Liver (tissue), 9 donors: ENCODE results near the gene HLCS. TPM values are rescaled to one million over a fixed set of nuclear protein-coding genes. Genes with fewer than 3 reads are reported as not detected.

Experiments used
- DNase-seq: peaks from one replicate; pipeline ENCODE4 v3.0.0-alpha.2; 2017; ENCODE audit warnings: low spot score
- H3K27ac ChIP-seq, 2 donors: one replicate each; pipeline ENCODE4 v1.7.0; 2013; ENCODE audit warnings: inconsistent platforms in 2 of 2, low read length in 2 of 2, control low read depth in 1 of 2, low read depth in 1 of 2, mild to moderate bottlenecking in 1 of 2
- H3K27me3 ChIP-seq, 4 donors: one replicate each; pipeline versions ENCODE4 v1.6.1 to v1.7.0; 2013; ENCODE audit warnings: low read length in 3 of 4, inconsistent platforms in 1 of 4, mild to moderate bottlenecking in 1 of 4, moderate library complexity in 1 of 4; ENCODE audit not compliant: control insufficient read depth in 4 of 4, insufficient read depth in 4 of 4
- H3K36me3 ChIP-seq, 4 donors: one replicate each; pipeline versions ENCODE4 v1.6.1 to v1.7.0; 2013; ENCODE audit warnings: low read length in 3 of 4, mild to moderate bottlenecking in 3 of 4, low read depth in 1 of 4, moderate library complexity in 1 of 4; ENCODE audit not compliant: control insufficient read depth in 4 of 4, insufficient read depth in 3 of 4
- H3K4me1 ChIP-seq, 4 donors: one replicate each; pipeline versions ENCODE4 v1.6.1 to v1.7.0; 2013; ENCODE audit warnings: low read length in 3 of 4, mild to moderate bottlenecking in 3 of 4, moderate library complexity in 1 of 4; ENCODE audit not compliant: control insufficient read depth in 4 of 4, insufficient read depth in 4 of 4
- H3K4me3 ChIP-seq, 3 donors: one replicate each; pipeline versions ENCODE4 v1.6.1 to v1.7.0; 2013; ENCODE audit warnings: low read length in 3 of 3, control low read depth in 1 of 3, low read depth in 1 of 3, mild to moderate bottlenecking in 1 of 3
- H3K9ac ChIP-seq, 2 donors: one replicate each; pipeline ENCODE4 v1.7.0; 2013; ENCODE audit warnings: low read length in 2 of 2, mild to moderate bottlenecking in 2 of 2, moderate library complexity in 2 of 2, control low read depth in 1 of 2, low read depth in 1 of 2
- H3K9me3 ChIP-seq, 4 donors: one replicate each; pipeline versions ENCODE4 v1.6.1 to v1.7.0; 2013; ENCODE audit warnings: low read length in 3 of 4; ENCODE audit not compliant: control insufficient read depth in 4 of 4
- ATF3 ChIP-seq: IDR thresholded peaks from 2 replicates; pipeline ENCODE4 v1.6.1; 2016; ENCODE audit warnings: antibody characterized with exemption
- EGR1 ChIP-seq, 2 donors: IDR thresholded peaks; 2 replicates each; pipeline ENCODE4 v1.6.1; 2016 to 2018; ENCODE audit warnings: antibody characterized with exemption in 2 of 2, low read depth in 2 of 2
- FOXA1 ChIP-seq: IDR thresholded peaks from 2 replicates; pipeline ENCODE4 v1.6.1; 2016; ENCODE audit warnings: antibody characterized with exemption
- GABPA ChIP-seq, 2 donors: IDR thresholded peaks in 1 of 2; conservative IDR thresholded peaks in 1 of 2; 2 replicates each; pipeline ENCODE4 v1.6.1; 2016; ENCODE audit warnings: antibody characterized with exemption in 2 of 2, mild to moderate bottlenecking in 1 of 2, moderate library complexity in 1 of 2
- HNF4A ChIP-seq, 2 donors: conservative IDR thresholded peaks; 2 replicates each; pipeline ENCODE4 v1.6.1; 2016; ENCODE audit warnings: antibody characterized with exemption in 2 of 2, mild to moderate bottlenecking in 2 of 2
- JUND ChIP-seq, 2 donors: IDR thresholded peaks; 2 replicates each; pipeline ENCODE4 v1.6.1; 2016; ENCODE audit warnings: antibody characterized with exemption in 2 of 2
- NR2F2 ChIP-seq: IDR thresholded peaks from 2 replicates; pipeline ENCODE4 v1.6.1; 2016; ENCODE audit warnings: antibody characterized with exemption
- RAD21 ChIP-seq, 2 donors: IDR thresholded peaks; 2 replicates each; pipeline ENCODE4 v1.6.1; 2016; ENCODE audit warnings: antibody characterized with exemption in 2 of 2, mild to moderate bottlenecking in 2 of 2
- RXRA ChIP-seq, 2 donors: IDR thresholded peaks; 2 replicates each; pipeline ENCODE4 v1.6.1; 2017 to 2018; ENCODE audit warnings: antibody characterized with exemption in 2 of 2, mild to moderate bottlenecking in 1 of 2
- TAF1 ChIP-seq: conservative IDR thresholded peaks from 2 replicates; pipeline ENCODE4 v1.6.1; 2016; ENCODE audit warnings: antibody characterized with exemption, mild to moderate bottlenecking
- WGBS: extraction: QIAGEN DNeasy Blood & Tissue Kit; methylation state at CpG from one replicate; pipeline ENCODE4 v1.1.7; 2013; 5-methylcytosine and 5-hydroxymethylcytosine counted together
- polyA plus RNA-seq, 2 donors: library from polyadenylated mRNA; stranded (reverse) in 1 of 2; unstranded in 1 of 2; fragments of 200-250 nt in 1 of 2; fragments of >200 nt in 1 of 2; fragmentation: Nextera tagmentation in 1 of 2; extraction: Ambion mirVana in 1 of 2; gene quantifications; one replicate each; pipeline versions ENCODE4 v1.2.1 to v1.2.3, GENCODE V29; 2013 to 2015
- total RNA-seq, 2 donors: library from RNA; depleted of rRNA; stranded (reverse); fragments of >200 nt; gene quantifications; one replicate each; pipeline ENCODE4 v1.2.3, GENCODE V29; 2014
- TF ChIP-seq, protein P1 (sequence below): IDR thresholded peaks from 2 replicates; pipeline ENCODE4 v1.6.1; 2016; ENCODE audit warnings: antibody characterized with exemption
- TF ChIP-seq, protein P2 (sequence below): IDR thresholded peaks from 2 replicates; pipeline ENCODE4 v1.6.1; 2016; ENCODE audit warnings: antibody characterized with exemption
- TF ChIP-seq, protein P3 (sequence below): fragments of 150-350 bp; IDR thresholded peaks from 2 replicates; pipeline ENCODE4 v1.5.1; 2017; ENCODE audit warnings: improper control_type of control experiment, low read depth, low read length; ENCODE audit not compliant: missing input control
- donor health status: healthy.
- donor health status: healthy.
- donor health status: healthy.
- donor health status: healthy.
- donor health status: healthy.

Gene HLCS
- total and polyA plus RNA-seq, 4 donors = 6.6 to 22.5 (median 8.3) TPM

- Histone ChIP-seq H3K27ac (no peak overlapping the region), H3K4me1 (peaks cover 11 to 35% (median 22%) of the 10 kb centered on the region in 4 donors), H3K4me3 (no peak overlapping the region), H3K9me3 (no peaks in the 10 kb centered on the region), H3K27me3 (peaks cover 13 to 38% (median 21%) of the 10 kb centered on the region in 4 donors), H3K9ac (no peak overlapping the region), H3K36me3 (no peaks in the 10 kb centered on the region)
- no peak for DNase-seq
- 7% methylated on average over 39 of the region's 39 CpGs for WGBS
- TF ChIP-seq NR2F2 (no peak), RXRA (IDR thresholded peaks at IDR 0.05) (no peak), ATF3 (no peak), JUND (IDR thresholded peaks at IDR 0.05) (no peak), FOXA1 (no peak), GABPA (IDR thresholded peaks at IDR 0.05 in 1 of 2, conservative IDR thresholded peaks at IDR 0.05 in 1 of 2) (no peak), TAF1 (no peak), EGR1 (IDR thresholded peaks at IDR 0.05; ENCODE audit: low read depth in 2 of 2) (no peak), HNF4A (conservative IDR thresholded peaks at IDR 0.05) (no peak)
- TF ChIP-seq, protein P1, sequence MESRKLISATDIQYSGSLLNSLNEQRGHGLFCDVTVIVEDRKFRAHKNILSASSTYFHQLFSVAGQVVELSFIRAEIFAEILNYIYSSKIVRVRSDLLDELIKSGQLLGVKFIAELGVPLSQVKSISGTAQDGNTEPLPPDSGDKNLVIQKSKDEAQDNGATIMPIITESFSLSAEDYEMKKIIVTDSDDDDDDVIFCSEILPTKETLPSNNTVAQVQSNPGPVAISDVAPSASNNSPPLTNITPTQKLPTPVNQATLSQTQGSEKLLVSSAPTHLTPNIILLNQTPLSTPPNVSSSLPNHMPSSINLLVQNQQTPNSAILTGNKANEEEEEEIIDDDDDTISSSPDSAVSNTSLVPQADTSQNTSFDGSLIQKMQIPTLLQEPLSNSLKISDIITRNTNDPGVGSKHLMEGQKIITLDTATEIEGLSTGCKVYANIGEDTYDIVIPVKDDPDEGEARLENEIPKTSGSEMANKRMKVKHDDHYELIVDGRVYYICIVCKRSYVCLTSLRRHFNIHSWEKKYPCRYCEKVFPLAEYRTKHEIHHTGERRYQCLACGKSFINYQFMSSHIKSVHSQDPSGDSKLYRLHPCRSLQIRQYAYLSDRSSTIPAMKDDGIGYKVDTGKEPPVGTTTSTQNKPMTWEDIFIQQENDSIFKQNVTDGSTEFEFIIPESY = no peak
- TF ChIP-seq, protein P2, sequence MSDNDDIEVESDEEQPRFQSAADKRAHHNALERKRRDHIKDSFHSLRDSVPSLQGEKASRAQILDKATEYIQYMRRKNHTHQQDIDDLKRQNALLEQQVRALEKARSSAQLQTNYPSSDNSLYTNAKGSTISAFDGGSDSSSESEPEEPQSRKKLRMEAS = no peak
- TF ChIP-seq, protein P3, sequence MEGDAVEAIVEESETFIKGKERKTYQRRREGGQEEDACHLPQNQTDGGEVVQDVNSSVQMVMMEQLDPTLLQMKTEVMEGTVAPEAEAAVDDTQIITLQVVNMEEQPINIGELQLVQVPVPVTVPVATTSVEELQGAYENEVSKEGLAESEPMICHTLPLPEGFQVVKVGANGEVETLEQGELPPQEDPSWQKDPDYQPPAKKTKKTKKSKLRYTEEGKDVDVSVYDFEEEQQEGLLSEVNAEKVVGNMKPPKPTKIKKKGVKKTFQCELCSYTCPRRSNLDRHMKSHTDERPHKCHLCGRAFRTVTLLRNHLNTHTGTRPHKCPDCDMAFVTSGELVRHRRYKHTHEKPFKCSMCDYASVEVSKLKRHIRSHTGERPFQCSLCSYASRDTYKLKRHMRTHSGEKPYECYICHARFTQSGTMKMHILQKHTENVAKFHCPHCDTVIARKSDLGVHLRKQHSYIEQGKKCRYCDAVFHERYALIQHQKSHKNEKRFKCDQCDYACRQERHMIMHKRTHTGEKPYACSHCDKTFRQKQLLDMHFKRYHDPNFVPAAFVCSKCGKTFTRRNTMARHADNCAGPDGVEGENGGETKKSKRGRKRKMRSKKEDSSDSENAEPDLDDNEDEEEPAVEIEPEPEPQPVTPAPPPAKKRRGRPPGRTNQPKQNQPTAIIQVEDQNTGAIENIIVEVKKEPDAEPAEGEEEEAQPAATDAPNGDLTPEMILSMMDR = no peak
Observed at GRCh38 chr21:36704958-36705678, 261.4 kb downstream of the HLCS start.

- H3K4me1 ChIP-seq = peaks cover 16 to 40% (median 23%) of the 10 kb centered on the region in 4 donors
- WGBS = 7% methylated on average over 49 of the region's 49 CpGs
- H3K36me3 ChIP-seq = no peaks in the 10 kb centered on the region
- H3K9ac ChIP-seq = no peak overlapping the region
- no peak for DNase-seq
- peaks cover 13 to 35% (median 21%) of the 10 kb centered on the region in 4 donors for H3K27me3 ChIP-seq
- TF ChIP-seq RAD21 (IDR thresholded peaks at IDR 0.05) = no peak
- no peak overlapping the region for H3K4me3 ChIP-seq
- no peak overlapping the region for H3K27ac ChIP-seq
- H3K9me3 ChIP-seq = no peaks in the 10 kb centered on the region
Observed at GRCh38 chr21:36704281-36704957, 262.1 kb downstream of the HLCS start.
